Testis (tissue), 2 donors: ENCODE results near the gene DAB1.

Source experiments
- POLR2A ChIP-seq: fragments of 450-650 bp; IDR thresholded peaks from one replicate; pipeline ENCODE4 v1.6.1; 2017; ENCODE audit warnings: antibody characterized with exemption, mild to moderate bottlenecking, moderate library complexity
- TF ChIP-seq, protein P1 (sequence below), 3 experiments: fragments of 450-650 bp in 2 of 3; fragments of 200-600 bp in 1 of 3; sonication (generic) in 1 of 3; IDR thresholded peaks; one replicate each; pipeline ENCODE4 v1.5.1; 2016 to 2019; ENCODE audit warnings: antibody characterized with exemption in 3 of 3, mild to moderate bottlenecking in 2 of 3, moderate library complexity in 1 of 3

DNA sequence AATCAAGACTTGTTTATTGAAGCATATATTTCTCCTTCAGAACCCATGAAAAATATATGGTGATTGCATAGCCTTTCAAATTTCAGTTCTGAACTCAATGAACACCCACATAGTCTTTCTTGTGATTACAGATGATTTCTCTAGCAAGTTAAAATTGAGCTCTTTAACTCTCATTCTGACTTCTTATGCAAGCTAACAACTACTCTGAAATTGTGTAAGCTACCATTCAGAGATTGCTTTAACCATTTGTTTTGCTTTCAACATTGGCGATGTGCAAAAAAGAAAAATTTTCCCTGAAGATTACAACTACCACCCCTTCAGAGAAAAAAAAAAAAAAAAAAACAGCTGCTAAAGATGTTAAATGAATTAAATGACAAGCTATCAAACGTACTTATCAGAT is 193.9 kb downstream of the DAB1 start:
- TF ChIP-seq, protein P1, sequence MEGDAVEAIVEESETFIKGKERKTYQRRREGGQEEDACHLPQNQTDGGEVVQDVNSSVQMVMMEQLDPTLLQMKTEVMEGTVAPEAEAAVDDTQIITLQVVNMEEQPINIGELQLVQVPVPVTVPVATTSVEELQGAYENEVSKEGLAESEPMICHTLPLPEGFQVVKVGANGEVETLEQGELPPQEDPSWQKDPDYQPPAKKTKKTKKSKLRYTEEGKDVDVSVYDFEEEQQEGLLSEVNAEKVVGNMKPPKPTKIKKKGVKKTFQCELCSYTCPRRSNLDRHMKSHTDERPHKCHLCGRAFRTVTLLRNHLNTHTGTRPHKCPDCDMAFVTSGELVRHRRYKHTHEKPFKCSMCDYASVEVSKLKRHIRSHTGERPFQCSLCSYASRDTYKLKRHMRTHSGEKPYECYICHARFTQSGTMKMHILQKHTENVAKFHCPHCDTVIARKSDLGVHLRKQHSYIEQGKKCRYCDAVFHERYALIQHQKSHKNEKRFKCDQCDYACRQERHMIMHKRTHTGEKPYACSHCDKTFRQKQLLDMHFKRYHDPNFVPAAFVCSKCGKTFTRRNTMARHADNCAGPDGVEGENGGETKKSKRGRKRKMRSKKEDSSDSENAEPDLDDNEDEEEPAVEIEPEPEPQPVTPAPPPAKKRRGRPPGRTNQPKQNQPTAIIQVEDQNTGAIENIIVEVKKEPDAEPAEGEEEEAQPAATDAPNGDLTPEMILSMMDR (IDR thresholded peaks at IDR 0.05), result no peak
- TF ChIP-seq POLR2A, result no peak
